ENCODE measurements around the gene SYNE2. TPM values are rescaled to one million over a fixed set of nuclear protein-coding genes. Genes with fewer than 3 reads are reported as not detected.

The SYNE2 gene
- total and polyA plus RNA-seq, 2 of the 8 experiments (the other 6 are each of a cell fraction or from before 2014, with no cell fraction given): 32.6 to 46.1 TPM

GRCh38 chr14:64114166-64114565 is 261.4 kb downstream of the SYNE2 start:
- Histone ChIP-seq H3K23me2 (ENCODE audit: low read depth, low read length) (no peaks in the 10 kb centered on the region), H3K4me2 (ENCODE audit: insufficient read depth in 1 of 2, low read depth in 2 of 2, low read length in 2 of 2) (no peak overlapping the region), H2BK5ac (ENCODE audit: low read depth, low read length) (no peak overlapping the region), H3K79me2 (ENCODE audit: control insufficient read depth in 1 of 2, insufficient read depth in 2 of 2, low read length in 2 of 2) (no peaks in the 10 kb centered on the region), H3K9me3 (ENCODE audit: insufficient read depth in 2 of 2, low read depth in 1 of 2, low read length in 1 of 2) (no peaks in the 10 kb centered on the region), H3K79me1 (ENCODE audit: low read depth, low read length) (no peaks in the 10 kb centered on the region), H3K23ac (ENCODE audit: insufficient read length) (no peak overlapping the region), H3K56ac (replicated peaks; ENCODE audit: insufficient read length, low read depth, low read length) (no peak overlapping the region), H2BK15ac (ENCODE audit: low read length) (no peak overlapping the region), H2AK5ac (ENCODE audit: low read depth, low read length) (no peak overlapping the region), H3K4ac (replicated peaks; ENCODE audit: insufficient read length, low read depth, low read length) (no peak overlapping the region), H2BK120ac (replicated peaks; ENCODE audit: low read depth, low read length) (no peak overlapping the region), H3K9ac (replicated peaks in 1 of 4; ENCODE audit: extremely low read depth in 1 of 4, low read depth in 3 of 4, low read length in 3 of 4) (no peak overlapping the region), H3K36me3 (ENCODE audit: control insufficient read depth in 2 of 4, insufficient read depth in 4 of 4, low read length in 3 of 4) (peaks cover 0 to 3% (median 0%) of the 10 kb centered on the region in 4 experiments; a peak in 1 of 8 replicates), H4K5ac (ENCODE audit: insufficient read length, low read depth, low read length) (no peak overlapping the region), H2BK12ac (ENCODE audit: low read depth, low read length) (no peak overlapping the region), H4K8ac (ENCODE audit: extremely low read depth, insufficient read depth, low read length) (no peak overlapping the region), H3K27me3 (replicated peaks in 1 of 4; ENCODE audit: control insufficient read depth in 3 of 4, extremely low read depth in 1 of 4, insufficient read depth in 3 of 4, low read length in 3 of 4) (no peaks in the 10 kb centered on the region), H3K4me1 (replicated peaks in 1 of 4; ENCODE audit: control insufficient read depth in 3 of 4, insufficient read depth in 4 of 4, low read length in 3 of 4) (peaks cover 0 to 8% (median 2%) of the 10 kb centered on the region in 4 experiments; a peak in 3 of 7 replicates), H2AFZ (ENCODE audit: low read length) (no peak overlapping the region), H4K91ac (replicated peaks; ENCODE audit: insufficient read length, low read length) (no peak overlapping the region), H3K14ac (ENCODE audit: insufficient read length) (no peak overlapping the region), H3K27ac (ENCODE audit: low read depth, low read length) (no peak overlapping the region), H4K20me1 (replicated peaks in 1 of 2; ENCODE audit: control insufficient read depth in 1 of 2, insufficient read depth in 2 of 2, low read length in 2 of 2) (no peaks in the 10 kb centered on the region), H3K18ac (ENCODE audit: extremely low read depth, low read length) (no peak overlapping the region), H2BK20ac (ENCODE audit: low read length) (no peak overlapping the region), H3K4me3 (ENCODE audit: extremely low read depth in 1 of 4, insufficient read depth in 2 of 4, low read depth in 3 of 4, low read length in 4 of 4) (no peak overlapping the region)
- 80% methylated on average over 9 of the region's 9 CpGs; no CpG with 5 or more reads in 1 of the 2 experiments for WGBS, 2 experiments (ENCODE audit: extremely low coverage in 1 of 2, insufficient coverage in 1 of 2, insufficient read length in 1 of 2, insufficient replicate concordance in 2 of 2, low coverage in 1 of 2, low lambda C conversion rate in 2 of 2, missing lambda C conversion rate in 1 of 2)
- ChIA-PET CTCF (ENCODE audit: partially characterized antibody) (interaction anchor here (0.6 to 1.1 kb wide), 2 partner anchors 10 to 21 kb away, joined by 3 read pairs; no protein-coding TSS in a partner anchor), POLR2A (ENCODE audit: partially characterized antibody) (interaction anchor here (0.6 kb wide), 1 partner anchor 54 kb away, joined by 3 read pairs; no protein-coding TSS in a partner anchor)
- no peak for DNase-seq (ENCODE audit: low read depth in 1 of 2, low spot score in 2 of 2)
- TF ChIP-seq SIN3A (conservative IDR thresholded peaks at IDR 0.05 in 1 of 2, IDR thresholded peaks at IDR 0.05 in 1 of 2; ENCODE audit: low read depth in 1 of 2, low read length in 2 of 2) (no peak), EP300 (IDR thresholded peaks at IDR 0.05; ENCODE audit: borderline replicate concordance in 1 of 2, low read depth in 2 of 2, low read length in 2 of 2) (no peak), ZNF274 (IDR thresholded peaks at IDR 0.05; ENCODE audit: borderline replicate concordance, extremely low read depth, low read length) (no peak), RXRA (IDR thresholded peaks at IDR 0.05; ENCODE audit: insufficient read depth, low read depth, low read length) (no peak), RNF2 (IDR thresholded peaks at IDR 0.05; ENCODE audit: borderline replicate concordance, low read depth, low read length, missing control alignments, poor library complexity, severe bottlenecking) (no peak), CTBP2 (IDR thresholded peaks at IDR 0.05; ENCODE audit: borderline replicate concordance, insufficient read depth, insufficient read length, low read length) (no peak), HDAC6 (IDR thresholded peaks at IDR 0.05; ENCODE audit: low read depth, low read length) (no peak), SRF (IDR thresholded peaks at IDR 0.05; ENCODE audit: low read depth, low read length) (no peak), SP1 (IDR thresholded peaks at IDR 0.05; ENCODE audit: low read depth, low read length) (no peak), NANOG (IDR thresholded peaks at IDR 0.05; ENCODE audit: insufficient read depth, low read depth, low read length, poor library complexity, severe bottlenecking) (no peak), SP2 (IDR thresholded peaks at IDR 0.05; ENCODE audit: low read length) (no peak), CBX8 (IDR thresholded peaks at IDR 0.05; ENCODE audit: borderline replicate concordance, low read depth, low read length) (no peak)
- FAIRE-seq: no peak

Measured in H1 (cell line).